GM12878 (cell line): ENCODE data around the gene CCDC197. TPM values are rescaled to one million over a fixed set of nuclear protein-coding genes. Genes with fewer than 3 reads are reported as not detected.

Experiments
- BCL3 ChIP-seq: IDR thresholded peaks from 2 replicates; pipeline ENCODE4 v1.6.1; 2011; ENCODE audit warnings: borderline replicate concordance, low read depth, mild to moderate bottlenecking, moderate library complexity, low read length; ENCODE audit not compliant: insufficient read depth, poor library complexity, severe bottlenecking
- CBFB ChIP-seq: IDR thresholded peaks from 2 replicates; pipeline ENCODE4 v1.6.1; 2016; ENCODE audit warnings: antibody characterized with exemption, low read depth
- CBX3 ChIP-seq: fragments of 200-600 bp; sonication (generic); IDR thresholded peaks from 2 replicates; pipeline ENCODE4 v1.6.1; 2016; ENCODE audit warnings: low read depth, borderline replicate concordance
- CBX5 ChIP-seq: sonication (generic); IDR thresholded peaks from 2 replicates; pipeline ENCODE4 v1.6.1; 2016; ENCODE audit warnings: low read depth, moderate library complexity, mild to moderate bottlenecking, inconsistent platforms
- FOXK2 ChIP-seq: fragments of 450-650 bp; IDR thresholded peaks from 2 replicates; pipeline ENCODE4 v1.6.1; 2017; ENCODE audit warnings: mild to moderate bottlenecking, moderate library complexity
- GABPA ChIP-seq: IDR thresholded peaks from 2 replicates; pipeline ENCODE4 v1.6.1; 2014; ENCODE audit warnings: antibody characterized with exemption, low read depth, mild to moderate bottlenecking, inconsistent platforms
- HCFC1 ChIP-seq: fragments of 150-350 bp; IDR thresholded peaks from 2 replicates; pipeline ENCODE4 v1.6.1; 2014; ENCODE audit warnings: low read length
- KAT2A ChIP-seq: conservative IDR thresholded peaks from 2 replicates; pipeline ENCODE4 v1.6.1; 2011; ENCODE audit warnings: low read depth, low read length; ENCODE audit not compliant: control insufficient read depth
- MAX ChIP-seq: IDR thresholded peaks from 2 replicates; pipeline ENCODE4 v1.6.1; 2012; ENCODE audit warnings: low read depth, low read length, improper control_type of control experiment
- MTA2 ChIP-seq: fragments of 450-650 bp; IDR thresholded peaks from 2 replicates; pipeline ENCODE4 v1.6.1; 2016; ENCODE audit warnings: low read depth, mild to moderate bottlenecking, moderate library complexity
- MTA3 ChIP-seq: IDR thresholded peaks from 2 replicates; pipeline ENCODE4 v1.6.1; 2012; ENCODE audit warnings: low read length, inconsistent platforms, borderline replicate concordance
- MYC ChIP-seq: IDR thresholded peaks from 2 replicates; pipeline ENCODE4 v1.6.1; 2011; ENCODE audit warnings: mild to moderate bottlenecking, low read length, moderate library complexity, inconsistent platforms; ENCODE audit not compliant: insufficient read depth, insufficient replicate concordance, insufficient read length, severe bottlenecking
- RBBP5 ChIP-seq: fragments of 200-600 bp; sonication (generic); conservative IDR thresholded peaks from 2 replicates; pipeline ENCODE4 v1.6.1; 2016
- SIN3A ChIP-seq: IDR thresholded peaks from 2 replicates; pipeline ENCODE4 v1.6.1; 2012; ENCODE audit warnings: low read depth, low read length, improper control_type of control experiment
- SMC3 ChIP-seq: IDR thresholded peaks from 2 replicates; pipeline ENCODE4 v1.6.1; 2011; ENCODE audit warnings: low read length, improper control_type of control experiment, borderline replicate concordance
- SREBF2 ChIP-seq: IDR thresholded peaks from 2 replicates; pipeline ENCODE4 v1.6.1; 2012; ENCODE audit warnings: mild to moderate bottlenecking, low read length
- SRF ChIP-seq, 2 experiments: IDR thresholded peaks; 2 replicates each; pipeline ENCODE4 v1.6.1; 2011; ENCODE audit warnings: low read depth in 2 of 2, low read length in 2 of 2, mild to moderate bottlenecking in 1 of 2, moderate library complexity in 1 of 2
- TBL1XR1 ChIP-seq: IDR thresholded peaks from 2 replicates; pipeline ENCODE4 v1.6.1; 2012; ENCODE audit warnings: low read depth, low read length, improper control_type of control experiment
- TCF12 ChIP-seq: IDR thresholded peaks from 2 replicates; pipeline ENCODE4 v1.6.1; 2011; ENCODE audit warnings: low read depth, mild to moderate bottlenecking, low read length
- ZBTB11 ChIP-seq: fragments of 450-650 bp; formaldehyde crosslinking; IDR thresholded peaks from 2 replicates; pipeline ENCODE4 v1.5.0; 2022; ENCODE audit warnings: mild to moderate bottlenecking, missing genetic modification characterization
- ZNF217 ChIP-seq: fragments of 450-650 bp; IDR thresholded peaks from 2 replicates; pipeline ENCODE4 v1.6.1; 2017; ENCODE audit warnings: antibody characterized with exemption, mild to moderate bottlenecking
- polyA plus RNA-seq, 11 experiments: library from polyadenylated mRNA; depleted of rRNA in 4 of 11; unstranded in 6 of 11; stranded (reverse) in 5 of 11; fragments of >200 nt; fragmentation: Nextera tagmentation in 4 of 11; fragmentation: Illumina TruSeq in 1 of 11; extraction: Ambion mirVana in 4 of 11; extraction: Trizol in 1 of 11; gene quantifications; 1 replicate in 1 of 11; 2 replicates in 10 of 11; pipeline versions ENCODE4 v1.2.1 to v1.2.3, GENCODE V29; 2011 to 2016; ENCODE audit warnings: inconsistent platforms in 2 of 11, missing spikeins in 2 of 11, low read depth in 1 of 11
- total RNA-seq, 4 experiments: library from RNA; depleted of rRNA in 3 of 4; stranded (reverse); fragments of >200 nt in 3 of 4; fragmentation: Illumina TruSeq in 1 of 4; extraction: Trizol in 1 of 4; gene quantifications; 2 replicates each; pipeline versions ENCODE4 v1.2.1 to v1.2.3, GENCODE V29; 2013 to 2021
- TF ChIP-seq, protein P1 (sequence below): fragments of 450-650 bp; IDR thresholded peaks from 2 replicates; pipeline ENCODE4 v1.6.1; 2017; ENCODE audit warnings: mild to moderate bottlenecking, low read depth, inconsistent platforms; ENCODE audit not compliant: poor library complexity, severe bottlenecking
- TF ChIP-seq, protein P2 (sequence below): IDR thresholded peaks from 2 replicates; pipeline ENCODE4 v1.6.1; 2012; ENCODE audit warnings: low read depth, low read length, improper control_type of control experiment

CCDC197 gene
- total and polyA plus RNA-seq, 10 of the 15 experiments (the other 5 are each of a cell fraction or from before 2014, with no cell fraction given): 0.12 TPM; not detected in 9

GRCh38 chr14:93989939-93990338 is 7.2 kb upstream of the CCDC197 start (continued):
- TF ChIP-seq, protein P1, sequence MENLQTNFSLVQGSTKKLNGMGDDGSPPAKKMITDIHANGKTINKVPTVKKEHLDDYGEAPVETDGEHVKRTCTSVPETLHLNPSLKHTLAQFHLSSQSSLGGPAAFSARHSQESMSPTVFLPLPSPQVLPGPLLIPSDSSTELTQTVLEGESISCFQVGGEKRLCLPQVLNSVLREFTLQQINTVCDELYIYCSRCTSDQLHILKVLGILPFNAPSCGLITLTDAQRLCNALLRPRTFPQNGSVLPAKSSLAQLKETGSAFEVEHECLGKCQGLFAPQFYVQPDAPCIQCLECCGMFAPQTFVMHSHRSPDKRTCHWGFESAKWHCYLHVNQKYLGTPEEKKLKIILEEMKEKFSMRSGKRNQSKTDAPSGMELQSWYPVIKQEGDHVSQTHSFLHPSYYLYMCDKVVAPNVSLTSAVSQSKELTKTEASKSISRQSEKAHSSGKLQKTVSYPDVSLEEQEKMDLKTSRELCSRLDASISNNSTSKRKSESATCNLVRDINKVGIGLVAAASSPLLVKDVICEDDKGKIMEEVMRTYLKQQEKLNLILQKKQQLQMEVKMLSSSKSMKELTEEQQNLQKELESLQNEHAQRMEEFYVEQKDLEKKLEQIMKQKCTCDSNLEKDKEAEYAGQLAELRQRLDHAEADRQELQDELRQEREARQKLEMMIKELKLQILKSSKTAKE: peak; percentile 66
- TF ChIP-seq RBBP5: no peak
- TF ChIP-seq MTA2: peak; percentile 77
- TF ChIP-seq CBFB: no peak
- TF ChIP-seq GABPA: no peak
- no peak for TF ChIP-seq ZBTB11 (CRISPR knock-in tag)
- TF ChIP-seq SMC3: no peak
- 0 out of 2 replicates have a peak, but pooled peaks have one; percentile 42 for TF ChIP-seq SIN3A
- TF ChIP-seq, protein P2, sequence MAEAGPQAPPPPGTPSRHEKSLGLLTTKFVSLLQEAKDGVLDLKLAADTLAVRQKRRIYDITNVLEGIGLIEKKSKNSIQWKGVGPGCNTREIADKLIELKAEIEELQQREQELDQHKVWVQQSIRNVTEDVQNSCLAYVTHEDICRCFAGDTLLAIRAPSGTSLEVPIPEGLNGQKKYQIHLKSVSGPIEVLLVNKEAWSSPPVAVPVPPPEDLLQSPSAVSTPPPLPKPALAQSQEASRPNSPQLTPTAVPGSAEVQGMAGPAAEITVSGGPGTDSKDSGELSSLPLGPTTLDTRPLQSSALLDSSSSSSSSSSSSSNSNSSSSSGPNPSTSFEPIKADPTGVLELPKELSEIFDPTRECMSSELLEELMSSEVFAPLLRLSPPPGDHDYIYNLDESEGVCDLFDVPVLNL: no peak
- TF ChIP-seq CBX3: no peak
- TF ChIP-seq TBL1XR1: peak; percentile 74; the same call in 1 of the 2 replicates
- TF ChIP-seq ZNF217: no peak
- no peak for TF ChIP-seq HCFC1
- TF ChIP-seq FOXK2: peak; percentile 62
- TF ChIP-seq MAX: no peak
- no peak for TF ChIP-seq MYC
- TF ChIP-seq KAT2A: no peak
- TF ChIP-seq BCL3: peak; percentile 81
- no peak for TF ChIP-seq CBX5
- 0 out of 2 replicates have a peak, but pooled peaks have one; percentile 60 for TF ChIP-seq TCF12
- TF ChIP-seq SRF (IDR thresholded peaks at IDR 0.05; ENCODE audit: low read depth in 2 of 2, low read length in 2 of 2): no peak
- no peak for TF ChIP-seq MTA3
- TF ChIP-seq SREBF2: no peak
